Smooth muscle cell (in vitro differentiated cells): ENCODE data around the gene TDRD7. TPM values are rescaled to one million over a fixed set of nuclear protein-coding genes. Genes with fewer than 3 reads are reported as not detected.
A peak's percentile ranks its signal among the peaks of the same experiment; 100 is the strongest.

ENCODE experiments used
- DNase-seq: peaks from one replicate; lab custom pipeline; 2025; ENCODE audit not compliant: unreplicated experiment; lab: John Stamatoyannopoulos, UW
- H2AFZ ChIP-seq: fragments of 200-600 bp; sonication (generic); 2 replicates; pipeline ENCODE4 v1.6.0; 2016; ENCODE audit warnings: antibody characterized with exemption, low read depth, mild to moderate bottlenecking
- H3F3A ChIP-seq: fragments of 200-600 bp; sonication (generic); 2 replicates; pipeline ENCODE4 v1.6.0; 2017; ENCODE audit warnings: antibody characterized with exemption, low read depth
- H3K27ac ChIP-seq: fragments of 200-600 bp; sonication (generic); 2 replicates; pipeline ENCODE4 v1.5.1; 2016; ENCODE audit warnings: low read depth, mild to moderate bottlenecking
- H3K27me3 ChIP-seq: fragments of 200-600 bp; sonication (generic); 2 replicates; pipeline ENCODE4 v1.6.1; 2016; ENCODE audit warnings: low read depth, mild to moderate bottlenecking
- H3K36me3 ChIP-seq: fragments of 200-600 bp; sonication (generic); 2 replicates; pipeline ENCODE4 v1.5.1; 2016; ENCODE audit warnings: low read depth
- H3K4me1 ChIP-seq: fragments of 200-600 bp; sonication (generic); 2 replicates; pipeline ENCODE4 v1.5.1; 2016; ENCODE audit warnings: low read depth
- H3K4me2 ChIP-seq: fragments of 200-600 bp; sonication (generic); 2 replicates; pipeline ENCODE4 v1.6.0; 2016; ENCODE audit warnings: mild to moderate bottlenecking
- H3K4me3 ChIP-seq: fragments of 200-600 bp; sonication (generic); 2 replicates; pipeline ENCODE4 v1.5.1; 2016; ENCODE audit warnings: mild to moderate bottlenecking
- H3K79me2 ChIP-seq: fragments of 200-600 bp; sonication (generic); 2 replicates; pipeline ENCODE4 v1.6.0; 2016; ENCODE audit warnings: low read depth, mild to moderate bottlenecking
- H3K9ac ChIP-seq: fragments of 200-600 bp; sonication (generic); 2 replicates; pipeline ENCODE4 v1.6.0; 2016; ENCODE audit warnings: low read depth
- H3K9me3 ChIP-seq: fragments of 200-600 bp; sonication (generic); replicated peaks from 2 replicates; pipeline ENCODE4 v1.5.1; 2016; ENCODE audit warnings: low read depth
- H4K20me1 ChIP-seq: fragments of 200-600 bp; sonication (generic); 2 replicates; pipeline ENCODE4 v1.6.0; 2016; ENCODE audit warnings: low read depth
- CTCF ChIP-seq: fragments of 200-600 bp; sonication (generic); IDR thresholded peaks from 2 replicates; pipeline ENCODE4 v1.5.1; 2017; ENCODE audit warnings: borderline replicate concordance, mild to moderate bottlenecking, antibody characterized with exemption; ENCODE audit not compliant: insufficient read depth, poor library complexity, severe bottlenecking
- WGBS: methylation state at CpG from one replicate; pipeline ENCODE4 v1.1.7; 2016; ENCODE audit warnings: low lambda C conversion rate; 5-methylcytosine and 5-hydroxymethylcytosine counted together
- polyA plus RNA-seq: library from polyadenylated mRNA; unstranded; fragments of >200 nt; fragmentation: Nextera tagmentation; extraction: Ambion mirVana; gene quantifications from 2 replicates; pipeline ENCODE4 v1.2.1, GENCODE V29; 2016
- total RNA-seq: library from RNA; depleted of rRNA; stranded (reverse); fragments of >200 nt; gene quantifications from 2 replicates; pipeline ENCODE4 v1.2.3, GENCODE V29; 2014

The TDRD7 gene, protein sequence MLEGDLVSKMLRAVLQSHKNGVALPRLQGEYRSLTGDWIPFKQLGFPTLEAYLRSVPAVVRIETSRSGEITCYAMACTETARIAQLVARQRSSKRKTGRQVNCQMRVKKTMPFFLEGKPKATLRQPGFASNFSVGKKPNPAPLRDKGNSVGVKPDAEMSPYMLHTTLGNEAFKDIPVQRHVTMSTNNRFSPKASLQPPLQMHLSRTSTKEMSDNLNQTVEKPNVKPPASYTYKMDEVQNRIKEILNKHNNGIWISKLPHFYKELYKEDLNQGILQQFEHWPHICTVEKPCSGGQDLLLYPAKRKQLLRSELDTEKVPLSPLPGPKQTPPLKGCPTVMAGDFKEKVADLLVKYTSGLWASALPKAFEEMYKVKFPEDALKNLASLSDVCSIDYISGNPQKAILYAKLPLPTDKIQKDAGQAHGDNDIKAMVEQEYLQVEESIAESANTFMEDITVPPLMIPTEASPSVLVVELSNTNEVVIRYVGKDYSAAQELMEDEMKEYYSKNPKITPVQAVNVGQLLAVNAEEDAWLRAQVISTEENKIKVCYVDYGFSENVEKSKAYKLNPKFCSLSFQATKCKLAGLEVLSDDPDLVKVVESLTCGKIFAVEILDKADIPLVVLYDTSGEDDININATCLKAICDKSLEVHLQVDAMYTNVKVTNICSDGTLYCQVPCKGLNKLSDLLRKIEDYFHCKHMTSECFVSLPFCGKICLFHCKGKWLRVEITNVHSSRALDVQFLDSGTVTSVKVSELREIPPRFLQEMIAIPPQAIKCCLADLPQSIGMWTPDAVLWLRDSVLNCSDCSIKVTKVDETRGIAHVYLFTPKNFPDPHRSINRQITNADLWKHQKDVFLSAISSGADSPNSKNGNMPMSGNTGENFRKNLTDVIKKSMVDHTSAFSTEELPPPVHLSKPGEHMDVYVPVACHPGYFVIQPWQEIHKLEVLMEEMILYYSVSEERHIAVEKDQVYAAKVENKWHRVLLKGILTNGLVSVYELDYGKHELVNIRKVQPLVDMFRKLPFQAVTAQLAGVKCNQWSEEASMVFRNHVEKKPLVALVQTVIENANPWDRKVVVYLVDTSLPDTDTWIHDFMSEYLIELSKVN
- total RNA-seq (3.4 and 4.8 TPM in 2 replicates), polyA plus RNA-seq (1.5 and 1.8 TPM in 2 replicates)

DNA sequence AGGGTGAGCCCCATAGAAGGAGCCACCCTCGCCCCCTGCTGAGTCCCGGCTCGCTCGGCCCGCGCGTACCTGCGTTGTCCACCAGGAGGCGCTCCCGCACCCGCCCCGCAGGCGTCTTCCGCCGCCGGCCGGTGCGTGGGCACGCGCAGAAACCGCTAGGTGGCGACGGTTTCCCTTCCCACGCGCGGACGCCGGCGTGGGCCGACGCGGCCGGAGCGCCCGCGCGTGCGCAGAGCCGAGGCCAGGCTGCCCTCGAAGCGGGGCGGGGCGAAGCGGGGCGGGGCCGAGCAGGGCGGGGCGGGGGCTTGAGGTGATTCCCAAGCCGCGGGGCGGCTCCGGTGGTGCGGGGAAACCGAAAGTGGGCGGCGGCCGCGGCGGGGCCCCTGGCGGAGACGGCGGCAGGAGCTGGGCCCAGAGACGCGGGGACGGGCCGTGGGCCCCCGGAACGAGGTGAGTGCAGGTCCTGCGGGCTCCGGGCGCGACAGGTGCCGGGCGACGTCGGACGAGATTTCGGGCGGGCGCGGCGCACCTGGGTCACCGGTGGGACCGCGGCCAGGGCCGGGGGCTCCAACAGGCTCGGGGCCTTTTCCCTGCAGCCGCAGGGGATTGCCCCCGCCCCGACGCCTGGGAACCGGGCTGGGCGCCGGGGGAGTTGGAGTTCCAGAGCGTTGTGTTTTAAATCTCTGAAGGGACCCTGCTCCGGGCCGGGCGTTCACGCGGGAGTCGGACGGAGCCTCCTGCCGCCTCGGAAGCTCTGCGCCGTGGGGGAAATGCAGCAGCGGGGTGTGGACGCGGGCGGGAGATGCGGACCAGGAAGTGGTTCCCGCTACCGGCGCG is at the start of gene TDRD7:
TDRD7 (plus strand) TSS at position 308 of the 837 bp plus-strand sequence. CDS start 16,370 bp downstream, outside the sequence.
- Histone ChIP-seq H3K27ac (no peak within 1 kb of the TSS), H3K4me2 (peak within 1 kb of the TSS; percentile 99), H2AFZ (peak within 1 kb of the TSS; percentile 98), H3K36me3 (no peaks in the 10 kb centered on the region), H3K4me3 (peak within 1 kb of the TSS; percentile 93), H3K27me3 (peaks cover 14% of the 10 kb centered on the region), H4K20me1 (no peaks in the 10 kb centered on the region), H3K9ac (peak within 1 kb of the TSS; percentile 40), H3K9me3 (no peaks in the 10 kb centered on the region), H3F3A (peaks cover 8% of the 10 kb centered on the region), H3K4me1 (peaks cover 13% of the 10 kb centered on the region), H3K79me2 (no peaks in the 10 kb centered on the region)
- TF ChIP-seq CTCF = peak; percentile 100
- WGBS = under 1% methylated on average over 84 of the region's 115 CpGs
- DNase-seq = peak; percentile 67

DNA sequence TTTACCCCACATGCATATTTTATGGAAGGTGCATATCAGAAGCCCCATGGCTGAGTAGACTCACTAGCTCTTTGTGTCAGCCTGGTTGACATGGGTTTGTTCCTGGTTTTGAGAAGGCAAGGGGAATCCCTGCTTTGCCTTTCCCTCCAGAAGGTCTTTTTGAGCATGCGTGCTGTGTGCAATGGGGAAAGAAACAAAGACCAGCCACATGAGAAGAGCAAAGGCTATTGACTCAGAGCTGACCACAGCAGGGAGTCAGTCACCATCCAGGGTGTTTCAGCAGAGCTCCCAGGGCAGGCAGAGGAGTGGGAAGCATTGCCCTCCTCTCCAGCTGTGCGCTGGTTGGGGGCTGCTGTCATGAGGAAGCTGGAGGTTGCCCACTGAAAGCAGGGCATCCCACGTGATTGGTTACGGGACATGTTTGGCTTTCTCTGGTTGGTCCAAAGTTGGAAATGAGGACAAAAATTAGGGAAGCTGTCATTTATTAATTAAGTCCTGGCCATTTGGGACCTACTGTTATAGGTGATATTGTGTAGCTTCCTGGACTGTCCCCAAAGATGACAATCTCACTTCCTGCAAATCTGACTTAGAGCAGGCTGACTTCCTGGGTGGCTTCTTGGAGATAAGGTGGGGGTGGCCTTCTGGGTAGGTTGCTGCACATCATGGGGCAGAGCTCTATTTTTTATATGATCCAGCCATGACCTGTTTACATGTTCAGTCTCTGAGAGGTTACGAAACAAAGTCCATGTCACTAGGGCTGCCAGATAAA is 48.9 kb upstream of the TDRD7 start:
- Histone ChIP-seq H2AFZ (no peak overlapping the region), H3K36me3 (no peaks in the 10 kb centered on the region), H3K4me2 (no peak overlapping the region), H3K27ac (no peak overlapping the region), H3K4me3 (no peak overlapping the region), H4K20me1 (no peaks in the 10 kb centered on the region), H3K4me1 (no peaks in the 10 kb centered on the region), H3K27me3 (no peaks in the 10 kb centered on the region), H3F3A (no peaks in the 10 kb centered on the region), H3K9me3 (no peaks in the 10 kb centered on the region), H3K9ac (no peak overlapping the region), H3K79me2 (no peaks in the 10 kb centered on the region)
- no peak for DNase-seq
- no peak for TF ChIP-seq CTCF
- 98% methylated on average over 5 of the region's 5 CpGs for WGBS

- Histone ChIP-seq H3K9me3 (no peaks in the 10 kb centered on the region), H3K27me3 (no peaks in the 10 kb centered on the region)
- 87% methylated on average over 11 of the region's 11 CpGs for WGBS
Observed at GRCh38 chr9:97363661-97364299, 48.1 kb upstream of the TDRD7 start.

More at GRCh38 chr9:97363661-97364299, 48.1 kb upstream of the TDRD7 start:
- Histone ChIP-seq H3K79me2 (no peaks in the 10 kb centered on the region), H3K4me2 (no peak overlapping the region), H3K27ac (no peak overlapping the region), H3K4me1 (no peaks in the 10 kb centered on the region), H3K9ac (no peak overlapping the region), H3F3A (no peaks in the 10 kb centered on the region), H2AFZ (no peak overlapping the region), H3K36me3 (no peaks in the 10 kb centered on the region), H3K4me3 (no peak overlapping the region), H4K20me1 (no peaks in the 10 kb centered on the region)
- no peak for TF ChIP-seq CTCF
- no peak for DNase-seq
